Type B pancreatic cell (in vitro differentiated cells): ENCODE measurements around the gene FBXO24. TPM values are rescaled to one million over a fixed set of nuclear protein-coding genes. Genes with fewer than 3 reads are reported as not detected.

Source experiments
- DNase-seq: peaks from one replicate; pipeline ENCODE4 v3.0.0; 2021; ENCODE audit warnings: mixed read lengths; ENCODE audit not compliant: unreplicated experiment; ENCODE audit errors: extremely low spot score
- H3K27ac Mint-ChIP-seq: 2 replicates; pipeline ENCODE4 v1.8.0; 2021; ENCODE audit warnings: mild to moderate bottlenecking, mixed read lengths
- H3K27me3 Mint-ChIP-seq: 2 replicates; pipeline ENCODE4 v1.8.0; 2021; ENCODE audit warnings: mixed read lengths
- H3K36me3 Mint-ChIP-seq: 2 replicates; pipeline ENCODE4 v1.8.0; 2021; ENCODE audit warnings: mixed read lengths
- H3K4me1 Mint-ChIP-seq: one replicate; pipeline ENCODE4 v1.8.0; 2021; ENCODE audit warnings: mixed read lengths; ENCODE audit not compliant: unreplicated experiment
- H3K4me3 Mint-ChIP-seq: 2 replicates; pipeline ENCODE4 v1.8.0; 2021; ENCODE audit warnings: mild to moderate bottlenecking, mixed read lengths
- H3K9me3 Mint-ChIP-seq: 2 replicates; pipeline ENCODE4 v1.8.0; 2021; ENCODE audit warnings: mixed read lengths
- CTCF ChIP-seq: fragments of 200-600 bp; sonication (generic); conservative IDR thresholded peaks from 2 replicates; pipeline ENCODE4 v1.5.0; 2021; ENCODE audit warnings: antibody characterized with exemption, mild to moderate bottlenecking
- total RNA-seq: library from RNA; stranded (reverse); gene quantifications from 2 replicates; pipeline ENCODE4 v1.2.1, GENCODE V29; 2021; ENCODE audit warnings: low replicate concordance

FBXO24 gene
- total RNA-seq, 1 donor from 2014 or later, result 0.77 TPM

- H3K27me3 Mint-ChIP-seq, result peaks cover 35% of the 10 kb centered on the region
- H3K9me3 Mint-ChIP-seq, result no peaks in the 10 kb centered on the region
- H3K36me3 Mint-ChIP-seq, result no peaks in the 10 kb centered on the region
- DNase-seq, result no peak
- H3K4me3 Mint-ChIP-seq, result peak overlapping the region; percentile 83
- TF ChIP-seq CTCF, result peak; percentile 62
- no peaks in the 10 kb centered on the region for H3K4me1 Mint-ChIP-seq
- no peak overlapping the region for H3K27ac Mint-ChIP-seq
These were observed 47.0 kb downstream of the FBXO24 start for GRCh38 chr7:100632951-100633717.

- H3K4me1 Mint-ChIP-seq, result no peaks in the 10 kb centered on the region
- no peak overlapping the region for H3K4me3 Mint-ChIP-seq
- H3K27ac Mint-ChIP-seq, result no peak overlapping the region
- H3K9me3 Mint-ChIP-seq, result no peaks in the 10 kb centered on the region
- DNase-seq, result no peak
- no peak for TF ChIP-seq CTCF
- no peaks in the 10 kb centered on the region for H3K36me3 Mint-ChIP-seq
- peaks cover 9% of the 10 kb centered on the region for H3K27me3 Mint-ChIP-seq
These were observed 53.9 kb downstream of the FBXO24 start for GRCh38 chr7:100639995-100640516.

GRCh38 chr7:100640517-100641440 is 54.7 kb downstream of the FBXO24 start:
- Mint-ChIP-seq H3K4me3 (no peak overlapping the region), H3K36me3 (no peaks in the 10 kb centered on the region), H3K27me3 (peaks cover 12% of the 10 kb centered on the region), H3K4me1 (no peaks in the 10 kb centered on the region), H3K27ac (no peak overlapping the region), H3K9me3 (no peaks in the 10 kb centered on the region)
- TF ChIP-seq CTCF, result no peak
- DNase-seq, result no peak

GRCh38 chr7:100641463-100641859 is 55.3 kb downstream of the FBXO24 start, which contains the start of gene TFR2:
TSS of gene TFR2 (minus strand) at chr7:100641552. CDS start at chr7:100641509, 43 bp downstream.
- DNase-seq, result no peak
- no peaks in the 10 kb centered on the region for H3K9me3 Mint-ChIP-seq

More at GRCh38 chr7:100641463-100641859, 55.3 kb downstream of the FBXO24 start, which contains the start of gene TFR2:
- TF ChIP-seq CTCF, result no peak
- Mint-ChIP-seq H3K27me3 (peaks cover 9% of the 10 kb centered on the region), H3K4me1 (no peaks in the 10 kb centered on the region), H3K36me3 (no peaks in the 10 kb centered on the region), H3K4me3 (no peak within 1 kb of the TSS), H3K27ac (no peak within 1 kb of the TSS)
